Stimulated activated CD4-positive, alpha-beta T cell treated with anti-CD3 and anti-CD28 coated beads, Interleukin-4, amount 100 ng/mL, for 1 hour (primary cell): Measurements from ENCODE around the gene PDZD8.
"Not testable (repeated sequence)": the region's sequence is repeated elsewhere in the genome, so short reads cannot be mapped to it uniquely, and the experiment has no call there.

Experiments used
- DNase-seq: peaks from one replicate; pipeline ENCODE4 v3.0.0-alpha.2; 2020

Gene PDZD8

GRCh38 chr10:117342641-117343040, 32.6 kb downstream of the PDZD8 start:
- DNase-seq = no peak

- DNase-seq = no peak
These were observed 34.2 kb downstream of the PDZD8 start for GRCh38 chr10:117341061-117341460.

GRCh38 chr10:117339979-117340378, 35.3 kb downstream of the PDZD8 start:
- DNase-seq = no peak

DNA sequence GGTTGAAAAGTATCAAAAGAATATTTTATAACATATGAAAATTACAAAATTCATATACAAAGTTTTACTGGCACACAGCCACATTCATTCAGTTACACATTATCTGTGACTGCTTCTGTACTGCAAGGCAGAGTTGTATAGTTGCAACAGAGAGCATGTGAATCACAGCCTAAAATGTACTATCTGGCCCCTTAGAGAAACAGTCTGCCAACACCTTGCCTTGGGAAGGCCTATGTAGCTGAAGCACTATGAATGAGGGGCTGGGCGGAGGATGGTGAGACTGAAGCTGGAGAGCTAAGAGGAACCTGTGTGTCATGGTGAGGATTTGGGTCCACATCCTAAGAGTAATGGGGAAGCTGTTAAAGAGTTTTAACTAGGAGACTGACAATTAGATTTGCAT, 35.7 kb downstream of the PDZD8 start:
- DNase-seq = no peak

- DNase-seq = no peak
These were observed 40.3 kb downstream of the PDZD8 start for GRCh38 chr10:117334926-117335325.

DNA sequence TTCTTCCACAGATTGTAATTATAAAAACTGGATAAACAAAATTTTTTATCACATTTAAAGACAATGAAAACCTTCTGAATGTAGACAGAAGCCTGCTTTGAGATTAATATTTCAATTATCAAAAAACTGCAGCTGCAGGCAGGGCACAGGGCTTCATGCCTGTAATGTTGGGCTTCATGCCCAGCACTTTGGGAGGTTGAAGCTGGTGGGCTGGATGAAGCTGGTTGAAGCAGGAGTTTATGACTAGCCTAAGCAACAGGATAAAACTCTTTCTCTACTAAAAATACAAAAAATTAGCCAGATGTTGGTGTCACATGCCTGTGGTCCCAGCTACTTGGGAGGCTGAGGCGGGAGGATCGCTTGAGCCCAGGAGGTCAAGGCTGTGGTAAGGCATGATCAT, 41.2 kb downstream of the PDZD8 start:
- DNase-seq = no peak

GRCh38 chr10:117327262-117327661, 48.0 kb downstream of the PDZD8 start:
- DNase-seq = no peak

- DNase-seq = no peak
These were observed 50.9 kb downstream of the PDZD8 start for GRCh38 chr10:117324367-117324766.

- DNase-seq = no peak
These were observed 53.0 kb downstream of the PDZD8 start for GRCh38 chr10:117322260-117322659.

DNA sequence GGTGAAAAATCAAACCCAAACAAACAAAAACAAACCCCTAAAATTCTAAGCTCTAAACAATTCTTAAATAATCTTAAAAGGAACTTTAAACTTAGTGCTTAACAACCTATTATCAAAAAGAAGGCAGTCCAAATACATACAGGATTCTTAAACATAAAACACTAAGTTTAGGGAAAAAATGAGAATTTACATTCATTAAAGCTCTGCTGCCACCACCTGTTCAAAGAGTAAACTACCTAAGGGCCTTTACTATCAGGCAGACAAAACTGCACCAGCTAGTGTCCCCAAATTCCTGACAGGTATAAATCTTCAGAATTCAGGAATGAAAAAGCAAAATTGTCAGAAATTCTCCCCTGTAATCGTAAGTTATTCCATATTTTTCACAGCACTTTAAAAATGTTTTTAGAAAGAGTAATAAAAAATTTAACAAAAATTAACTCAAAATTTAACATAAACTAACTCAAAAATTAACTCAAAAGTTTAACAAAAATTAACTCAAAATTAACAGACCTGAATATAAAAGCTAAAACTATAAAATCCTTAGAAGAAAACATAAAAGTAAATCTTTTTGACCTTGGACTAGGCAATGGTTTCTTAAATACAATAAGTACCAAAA, 55.1 kb downstream of the PDZD8 start:
- no peak for DNase-seq

DNA sequence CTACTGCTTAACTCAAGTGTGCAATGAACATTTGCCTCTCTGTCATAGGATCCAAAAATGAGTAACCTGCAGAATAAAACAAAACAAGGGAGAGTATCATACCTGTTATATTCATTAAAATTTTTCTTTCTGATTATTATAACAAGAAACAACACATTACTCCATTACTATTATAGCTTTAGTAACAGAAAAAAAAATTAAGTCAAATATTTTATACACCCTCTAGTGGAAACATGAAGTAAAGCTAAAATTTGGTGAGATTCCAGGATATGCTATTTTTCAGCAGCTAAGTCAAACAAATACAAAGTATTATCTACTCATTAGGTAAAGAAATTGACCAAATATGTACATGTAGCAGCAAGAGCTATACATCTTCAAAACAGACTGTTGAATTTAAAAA, 56.3 kb downstream of the PDZD8 start:
- no peak for DNase-seq

DNA sequence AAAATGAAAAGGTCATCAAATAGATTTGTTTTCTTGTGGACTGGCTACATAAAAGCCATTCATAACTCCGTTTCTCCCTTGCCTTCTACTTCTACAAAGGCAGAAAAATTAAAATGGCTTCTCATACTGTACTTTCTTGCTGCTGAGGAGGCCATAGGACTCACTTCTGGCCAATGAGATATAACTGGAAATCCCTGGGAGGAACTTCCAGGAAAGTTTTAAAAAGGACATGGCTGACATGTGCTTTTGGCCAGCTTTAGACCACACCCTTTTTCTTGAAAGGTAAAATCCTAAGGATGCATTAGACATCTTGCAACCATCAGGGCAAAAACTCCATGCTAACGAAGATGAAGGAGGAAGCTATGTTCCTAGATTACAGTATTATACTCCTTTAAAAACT, 58.5 kb downstream of the PDZD8 start:
- DNase-seq = no peak

DNA sequence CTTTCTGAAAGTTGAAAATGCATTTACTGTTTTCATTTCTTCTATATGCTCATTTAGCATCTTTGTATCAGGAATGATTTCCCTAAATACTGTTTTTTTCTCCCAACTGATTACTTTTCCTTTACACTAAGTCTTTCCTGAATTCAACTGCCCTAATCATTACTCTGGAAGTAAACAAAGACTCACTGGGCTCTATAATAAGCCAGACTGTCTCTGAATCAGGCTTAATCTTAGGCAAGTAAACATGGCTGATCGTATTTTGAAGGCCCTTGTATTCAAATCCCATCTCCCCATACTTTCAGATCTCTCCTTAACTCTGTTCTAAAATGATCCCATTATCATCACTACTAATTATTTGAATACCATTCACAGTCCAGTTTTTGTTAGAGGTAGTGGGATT, 61.6 kb downstream of the PDZD8 start:
- DNase-seq = no peak

DNA sequence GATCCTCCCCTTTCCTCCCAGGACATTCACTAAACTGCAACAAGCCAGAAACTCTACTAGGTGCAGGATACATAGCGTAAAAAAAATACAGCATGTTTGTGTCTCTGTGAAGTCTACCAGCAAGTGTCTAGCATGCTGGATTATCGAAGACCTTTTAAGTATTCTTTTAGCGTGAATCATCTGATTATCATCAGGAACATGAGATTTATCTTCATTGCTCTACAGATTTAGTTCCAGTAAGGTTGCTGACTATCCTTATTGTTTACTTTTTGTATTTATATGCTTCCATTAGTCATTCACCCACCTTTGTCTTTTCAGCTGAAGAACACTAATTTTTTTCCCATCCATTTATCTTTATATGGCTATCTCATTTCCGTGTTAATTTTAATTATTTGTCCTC, 62.8 kb downstream of the PDZD8 start:
- DNase-seq = no peak

DNA sequence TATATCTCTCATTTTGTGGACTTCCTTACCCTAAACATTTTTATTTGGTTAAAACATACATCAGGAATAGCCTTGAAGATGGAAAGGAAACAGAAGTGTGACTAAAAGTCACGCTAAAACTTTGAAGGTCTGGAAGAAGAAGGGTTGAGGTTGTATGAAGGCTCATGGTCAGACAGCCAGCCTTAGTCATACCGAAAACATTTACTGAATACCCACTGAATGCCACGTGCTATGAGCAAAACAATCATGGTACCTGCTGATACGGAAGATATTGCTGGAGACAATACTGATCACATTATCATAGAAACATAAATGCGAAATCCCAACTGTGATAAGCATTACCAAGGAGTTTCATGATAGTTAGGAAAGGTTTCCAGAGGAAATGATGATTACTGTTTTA, 64.0 kb downstream of the PDZD8 start:
- no peak for DNase-seq

DNA sequence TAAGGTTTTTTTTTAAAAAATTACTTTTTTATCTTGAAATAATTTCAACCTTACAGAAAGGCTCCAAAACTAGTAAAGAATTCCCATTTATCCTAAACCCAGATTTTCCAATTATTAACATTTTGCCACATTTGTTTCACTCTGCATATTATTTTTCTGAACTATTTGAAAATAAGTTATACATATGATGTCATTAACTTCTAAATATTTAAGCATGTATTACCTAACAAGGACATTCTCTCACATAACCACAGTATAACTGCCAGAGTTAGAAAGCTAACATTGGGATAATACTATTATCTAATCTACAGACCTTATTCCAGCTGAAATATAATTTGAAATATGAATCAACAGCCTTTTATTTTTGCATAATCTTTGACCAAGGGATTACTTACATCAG, 68.6 kb downstream of the PDZD8 start:
- no peak for DNase-seq

- not testable (repeated sequence) for DNase-seq
These were observed 71.8 kb downstream of the PDZD8 start for GRCh38 chr10:117303451-117303850.

- no peak for DNase-seq
These were observed 74.6 kb downstream of the PDZD8 start for GRCh38 chr10:117300671-117301070.

DNA sequence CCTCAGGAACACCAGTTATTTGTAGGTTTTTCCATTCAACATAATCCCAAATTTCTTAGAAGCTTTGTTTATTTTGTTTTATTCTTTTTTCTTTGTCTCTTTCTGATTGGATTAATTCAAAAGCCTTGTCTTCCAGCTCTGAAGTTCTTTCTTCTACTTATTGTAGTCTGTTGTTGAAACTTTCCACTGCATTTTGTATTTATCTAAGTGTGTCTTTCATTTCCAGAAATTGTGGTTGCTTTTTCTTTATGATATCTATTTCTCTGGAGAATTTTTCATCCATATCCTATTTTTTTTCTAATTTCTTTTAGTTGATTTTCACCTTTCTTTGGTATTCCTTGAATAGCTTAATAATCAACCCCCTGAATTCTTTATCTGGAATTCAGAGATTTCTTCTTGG, 75.8 kb downstream of the PDZD8 start:
- DNase-seq = no peak

DNA sequence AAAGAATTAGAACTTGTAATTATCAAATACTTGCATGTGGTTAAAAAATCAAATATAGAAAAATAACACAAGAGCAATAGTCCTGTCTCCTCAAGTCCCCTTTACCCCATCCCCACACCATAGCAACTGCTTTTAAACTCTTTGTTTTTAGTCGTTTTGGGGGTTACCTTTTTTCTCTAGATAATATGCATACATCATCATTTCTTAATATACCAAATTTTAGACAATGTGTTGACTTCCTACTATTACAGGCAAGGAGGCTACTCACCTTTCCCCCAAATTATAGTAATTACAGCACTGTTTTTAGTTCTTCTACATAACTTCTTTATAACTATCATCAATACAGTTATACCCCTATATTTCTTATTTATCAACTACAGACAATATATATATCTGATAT, 77.0 kb downstream of the PDZD8 start:
- DNase-seq = no peak

GRCh38 chr10:117294735-117295134, 80.5 kb downstream of the PDZD8 start:
- DNase-seq = no peak

GRCh38 chr10:117294039-117294645, 81.1 kb downstream of the PDZD8 start:
- DNase-seq = no peak

DNA sequence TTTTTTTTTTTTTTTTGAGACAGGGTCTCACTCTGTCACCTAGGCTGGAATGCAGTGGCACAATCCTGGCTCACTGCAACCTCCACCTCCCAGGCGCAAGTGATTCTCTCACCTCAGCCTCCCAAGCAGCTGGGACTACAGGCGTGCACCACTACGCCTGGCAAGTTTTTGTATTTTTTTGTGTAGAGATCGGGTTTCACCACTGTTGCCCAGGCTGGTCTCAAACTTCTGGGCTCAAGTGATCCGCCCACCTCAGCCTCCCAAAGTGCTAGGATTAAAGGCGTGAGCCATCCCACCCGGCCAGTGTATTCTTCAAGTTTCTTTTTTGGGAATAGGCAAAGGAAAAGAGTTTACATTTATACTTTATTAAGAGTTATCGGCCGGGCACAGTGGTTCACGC, 84.4 kb downstream of the PDZD8 start:
- not testable (repeated sequence) for DNase-seq

GRCh38 chr10:117284716-117285494, 90.3 kb downstream of the PDZD8 start:
- DNase-seq = no peak
